GM21825 (cell line): ENCODE data around the gene MIX23.
A peak's percentile ranks its signal among the peaks of the same experiment; 100 is the strongest.

Experiments
- ATAC-seq: cut with Tn5 transposase; IDR thresholded peaks from one replicate; pipeline ENCODE4 v1.9.1; 2021; ENCODE audit warnings: mild to moderate bottlenecking, moderate library complexity; ENCODE audit not compliant: unreplicated experiment

Gene MIX23

GRCh38 chr3:122382888-122383666 lies at the start of gene MIX23:
Gene MIX23, minus strand, starts transcription at chr3:122383231. Its CDS starts 7 bp downstream, at chr3:122383224.
- peak; percentile 51 for ATAC-seq

- no peak for ATAC-seq
Observed at GRCh38 chr3:122430371-122430770, 47.3 kb upstream of the MIX23 start.

- no peak for ATAC-seq
Observed at GRCh38 chr3:122427857-122428471, 44.9 kb upstream of the MIX23 start.

GRCh38 chr3:122421836-122422235 lies 38.8 kb upstream of the MIX23 start:
- ATAC-seq = no peak

- no peak for ATAC-seq
Observed at GRCh38 chr3:122421101-122421500, 38.1 kb upstream of the MIX23 start.

- no peak for ATAC-seq
Observed at GRCh38 chr3:122416966-122417365, 33.9 kb upstream of the MIX23 start.

GRCh38 chr3:122415762-122416654 lies 33.0 kb upstream of the MIX23 start, which contains the start of gene WDR5B:
Gene WDR5B, minus strand, starts transcription at chr3:122416062. Its CDS starts 534 bp downstream, at chr3:122415528.
- ATAC-seq = peak; percentile 82

GRCh38 chr3:122415104-122415744 lies 32.2 kb upstream of the MIX23 start:
- peak; percentile 44 for ATAC-seq

- no peak for ATAC-seq
Observed at GRCh38 chr3:122414391-122414790, 31.4 kb upstream of the MIX23 start.

GRCh38 chr3:122410639-122411038 lies 27.6 kb upstream of the MIX23 start:
- no peak for ATAC-seq

GRCh38 chr3:122410111-122410510 lies 27.1 kb upstream of the MIX23 start:
- ATAC-seq = no peak

GRCh38 chr3:122409446-122409845 lies 26.4 kb upstream of the MIX23 start:
- no peak for ATAC-seq

- no peak for ATAC-seq
Observed at GRCh38 chr3:122407946-122408345, 24.9 kb upstream of the MIX23 start.

GRCh38 chr3:122406198-122406597 lies 23.2 kb upstream of the MIX23 start:
- no peak for ATAC-seq

GRCh38 chr3:122405015-122405414 lies 22.0 kb upstream of the MIX23 start:
- no peak for ATAC-seq

- no peak for ATAC-seq
Observed at GRCh38 chr3:122403489-122403888, 20.5 kb upstream of the MIX23 start.

GRCh38 chr3:122398920-122399319 lies 15.9 kb upstream of the MIX23 start:
- no peak for ATAC-seq

GRCh38 chr3:122397201-122397600 lies 14.2 kb upstream of the MIX23 start:
- no peak for ATAC-seq

GRCh38 chr3:122396511-122396910 lies 13.5 kb upstream of the MIX23 start:
- no peak for ATAC-seq

GRCh38 chr3:122395582-122395981 lies 12.6 kb upstream of the MIX23 start:
- no peak for ATAC-seq

GRCh38 chr3:122394173-122394572 lies 11.1 kb upstream of the MIX23 start:
- ATAC-seq = no peak
